GM19328 (cell line): Measurements from ENCODE around the gene AK5.

Experiments used
- ATAC-seq: cut with Tn5 transposase; IDR thresholded peaks from one replicate; pipeline ENCODE4 v1.9.1; 2021; ENCODE audit warnings: mild to moderate bottlenecking, moderate library complexity; ENCODE audit not compliant: unreplicated experiment

The AK5 gene

GRCh38 chr1:77281491-77282186 is at the start of gene AK5:
Gene AK5 (plus strand): TSS chr1:77282019. CDS start chr1:77282314, 295 bp downstream.
- ATAC-seq, result peak; percentile 62

GRCh38 chr1:77232829-77233228 is 49.0 kb upstream of the AK5 start:
- no peak for ATAC-seq

GRCh38 chr1:77234096-77234495 is 47.7 kb upstream of the AK5 start:
- ATAC-seq, result no peak

GRCh38 chr1:77234943-77235342 is 46.9 kb upstream of the AK5 start:
- ATAC-seq, result no peak

- ATAC-seq, result no peak
Observed at GRCh38 chr1:77238462-77238861, 43.4 kb upstream of the AK5 start.

GRCh38 chr1:77239311-77239710 is 42.5 kb upstream of the AK5 start:
- no peak for ATAC-seq

GRCh38 chr1:77245830-77246229 is 36.0 kb upstream of the AK5 start:
- ATAC-seq, result no peak

GRCh38 chr1:77250126-77250525 is 31.7 kb upstream of the AK5 start:
- no peak for ATAC-seq

GRCh38 chr1:77253211-77253610 is 28.6 kb upstream of the AK5 start:
- ATAC-seq, result no peak

- no peak for ATAC-seq
Observed at GRCh38 chr1:77263708-77264107, 18.1 kb upstream of the AK5 start.

GRCh38 chr1:77265180-77265579 is 16.6 kb upstream of the AK5 start:
- no peak for ATAC-seq

- no peak for ATAC-seq
Observed at GRCh38 chr1:77267035-77267434, 14.8 kb upstream of the AK5 start.

- ATAC-seq, result no peak
Observed at GRCh38 chr1:77271852-77272580, 9.8 kb upstream of the AK5 start.

- ATAC-seq, result no peak
Observed at GRCh38 chr1:77273891-77274290, 7.9 kb upstream of the AK5 start.

GRCh38 chr1:77275194-77275593 is 6.6 kb upstream of the AK5 start:
- no peak for ATAC-seq

GRCh38 chr1:77276941-77277340 is 4.9 kb upstream of the AK5 start:
- no peak for ATAC-seq

GRCh38 chr1:77279929-77280328 is 1.9 kb upstream of the AK5 start:
- ATAC-seq, result no peak

GRCh38 chr1:77280962-77281361 is 857 bp upstream of the AK5 start:
- ATAC-seq, result no peak

- ATAC-seq, result peak; percentile 35
Observed at GRCh38 chr1:77282187-77282865, 507 bp downstream of the AK5 start.

GRCh38 chr1:77282866-77283539 is 1.2 kb downstream of the AK5 start:
- no peak for ATAC-seq

GRCh38 chr1:77283701-77284425 is 2.0 kb downstream of the AK5 start:
- no peak for ATAC-seq
